HG02763 (cell line): ENCODE data around the gene SLC66A3.

Experiments used
- ATAC-seq: cut with Tn5 transposase; IDR thresholded peaks from one replicate; pipeline ENCODE4 v1.9.1; 2021; ENCODE audit warnings: mild to moderate bottlenecking, moderate library complexity; ENCODE audit not compliant: unreplicated experiment

The SLC66A3 gene

DNA sequence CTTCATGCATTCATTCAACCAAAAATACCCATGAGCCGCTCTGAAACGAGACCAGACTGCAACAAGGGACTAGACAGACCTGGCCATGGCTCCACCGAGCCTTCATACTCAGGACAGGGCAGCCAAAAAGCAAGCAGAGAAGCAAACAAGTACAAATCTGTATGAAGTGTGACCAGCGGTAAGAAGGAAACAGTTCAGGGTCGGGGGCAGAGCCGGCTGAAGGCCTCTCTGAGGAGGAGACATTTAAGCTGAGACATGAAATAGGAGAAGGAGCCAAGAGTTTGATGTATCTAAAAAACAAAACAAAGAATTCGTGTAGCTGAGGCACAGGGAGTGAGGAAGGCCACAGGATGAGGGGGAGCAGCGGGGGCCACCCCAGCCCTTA lies 21.3 kb upstream of the SLC66A3 start:
- no peak for ATAC-seq

DNA sequence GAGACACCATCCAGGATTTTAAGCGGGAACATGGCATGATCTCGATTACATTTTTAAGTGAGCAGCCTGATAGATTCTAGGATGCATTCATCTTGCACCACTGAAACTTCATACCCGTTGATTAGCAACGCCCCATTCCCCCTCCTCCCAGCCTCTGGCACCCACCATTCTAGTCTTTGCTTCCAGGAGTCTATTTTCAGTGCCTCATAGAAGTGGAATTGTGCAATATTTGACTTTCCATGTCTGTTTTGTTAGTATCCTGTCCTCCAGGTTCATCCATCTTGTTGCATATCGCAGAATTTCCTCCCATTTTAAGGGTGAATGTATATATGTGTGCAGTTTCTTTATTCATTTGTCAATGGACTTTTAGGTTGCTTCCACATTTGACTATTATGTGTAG lies 20.9 kb upstream of the SLC66A3 start:
- no peak for ATAC-seq

DNA sequence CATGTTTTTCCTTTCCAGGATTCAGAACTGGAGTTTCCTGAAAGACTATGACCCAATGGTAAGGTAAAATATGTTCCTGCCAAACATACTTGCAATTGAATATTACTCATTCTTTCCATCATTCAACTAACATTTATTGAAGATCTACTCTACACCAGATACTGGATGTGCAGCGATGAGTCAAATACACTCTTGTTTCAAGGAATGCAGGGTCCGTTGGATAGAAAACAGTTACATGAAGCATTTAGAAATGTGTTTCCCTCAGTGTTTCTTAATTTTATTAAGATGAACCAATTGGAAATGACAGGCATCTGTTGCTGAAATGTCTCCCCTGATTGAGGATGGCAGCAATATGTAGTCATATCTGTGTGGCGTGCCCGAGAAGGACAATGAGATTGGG lies 14.8 kb upstream of the SLC66A3 start:
- no peak for ATAC-seq

GRCh38 chr2:11141319-11141718 lies 13.9 kb upstream of the SLC66A3 start:
- no peak for ATAC-seq

DNA sequence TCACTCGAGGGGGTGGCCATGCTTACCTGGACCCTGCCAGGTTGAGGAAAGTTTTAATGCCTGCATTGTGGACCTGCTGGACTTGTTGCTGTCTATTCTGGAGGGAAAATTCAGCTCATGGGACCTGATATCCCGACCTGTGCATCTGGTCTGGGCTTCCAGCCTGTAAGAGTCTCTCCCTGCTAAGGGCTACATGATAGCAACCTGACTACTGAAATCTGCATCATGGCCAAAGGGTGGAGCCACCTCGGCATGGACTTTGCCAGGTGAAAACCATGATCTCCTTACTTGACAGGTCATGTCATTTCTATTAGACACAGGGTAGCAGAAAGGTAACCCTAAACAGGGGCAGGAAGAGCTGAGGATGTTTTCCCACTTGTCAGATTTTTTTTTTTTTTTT lies 12.9 kb upstream of the SLC66A3 start:
- no peak for ATAC-seq

DNA sequence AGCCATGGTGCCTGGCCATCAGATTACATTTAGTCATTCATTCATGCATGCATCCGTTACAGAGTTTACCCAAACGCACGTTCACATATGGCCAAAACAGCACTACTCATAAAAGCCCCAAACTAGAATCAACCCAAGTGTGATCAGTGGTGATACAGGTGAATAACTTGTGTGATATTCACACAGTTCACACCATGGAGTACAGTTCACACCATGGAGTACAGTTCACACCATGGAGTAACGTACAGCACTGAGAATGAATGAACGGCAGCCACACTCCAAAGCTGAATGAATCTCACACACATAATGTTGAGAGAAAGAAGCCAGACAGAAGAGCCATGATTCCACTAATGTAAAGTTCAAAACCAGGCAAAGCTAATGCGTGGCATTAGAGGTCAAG lies 12.3 kb upstream of the SLC66A3 start:
- ATAC-seq: no peak

DNA sequence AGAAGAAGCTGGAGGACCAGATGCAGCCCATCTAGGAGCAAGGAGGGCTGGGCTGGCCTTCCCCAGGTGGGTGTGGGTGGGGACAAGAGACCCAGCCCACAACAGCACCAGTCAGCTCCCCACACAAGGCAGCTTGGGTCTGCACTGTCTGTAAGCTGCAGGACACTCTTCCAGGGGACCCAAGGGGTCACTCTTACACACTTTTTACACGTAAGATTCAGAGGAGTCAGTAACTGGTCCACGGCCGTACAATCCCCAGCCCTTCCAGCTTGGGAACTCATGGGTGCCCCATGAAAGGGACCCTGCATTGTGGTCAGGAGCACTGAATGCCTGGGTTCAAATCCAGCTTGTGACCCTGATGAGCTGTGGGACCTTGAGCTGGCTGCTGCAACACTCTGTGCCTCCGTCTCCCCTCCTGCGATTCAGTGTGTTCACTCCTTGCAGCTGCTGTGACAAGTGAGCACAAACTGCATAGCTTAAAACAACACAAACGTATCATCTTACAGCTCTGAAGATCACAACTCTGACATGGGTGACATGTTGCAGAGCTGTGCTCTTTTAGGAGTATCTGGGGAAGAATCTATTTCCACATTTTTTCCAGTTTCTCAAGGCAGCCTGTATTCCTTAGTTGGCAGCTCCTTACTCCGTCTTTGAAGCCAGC lies 11.1 kb upstream of the SLC66A3 start:
- ATAC-seq: no peak

DNA sequence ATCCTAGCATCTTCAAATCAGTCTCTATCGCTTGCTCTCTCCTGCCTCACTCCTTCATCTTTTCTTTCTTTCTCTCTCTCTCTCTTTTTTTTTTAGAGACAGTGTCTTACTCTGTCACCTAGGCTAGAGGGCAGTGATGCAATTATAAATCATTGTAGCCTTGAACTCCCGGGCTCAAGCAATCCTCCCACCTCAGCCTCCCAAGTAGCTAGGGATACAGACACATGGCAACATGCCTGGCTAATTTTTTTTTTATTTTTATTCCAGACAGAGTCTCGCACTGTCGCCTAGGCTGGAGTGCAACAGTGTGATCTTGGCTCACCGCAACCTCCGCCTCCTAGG lies 10.6 kb upstream of the SLC66A3 start:
- ATAC-seq: no peak

DNA sequence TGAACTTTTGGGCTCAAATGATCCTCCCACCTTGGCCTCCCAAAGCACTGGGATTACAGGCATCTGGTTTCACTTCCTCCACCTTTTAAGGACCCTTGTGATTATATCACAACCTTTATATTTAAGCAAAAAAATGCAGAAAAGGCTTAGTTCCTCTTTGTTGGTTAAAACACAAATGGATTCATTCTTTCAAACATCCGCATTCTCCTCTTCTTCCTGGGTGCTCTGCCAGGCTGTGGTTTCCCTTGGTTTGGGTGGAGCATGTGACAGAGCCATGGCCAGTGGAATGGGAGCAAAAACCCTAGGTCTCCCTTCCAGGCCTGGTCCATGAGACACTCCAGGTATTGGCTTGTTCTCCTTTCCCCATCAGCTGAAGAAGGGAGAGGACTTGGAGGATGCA lies 9.9 kb upstream of the SLC66A3 start:
- ATAC-seq: no peak

- no peak for ATAC-seq
These were observed 9.2 kb upstream of the SLC66A3 start for GRCh38 chr2:11146076-11146475.

GRCh38 chr2:11147263-11147662 lies 8.0 kb upstream of the SLC66A3 start:
- ATAC-seq: no peak

DNA sequence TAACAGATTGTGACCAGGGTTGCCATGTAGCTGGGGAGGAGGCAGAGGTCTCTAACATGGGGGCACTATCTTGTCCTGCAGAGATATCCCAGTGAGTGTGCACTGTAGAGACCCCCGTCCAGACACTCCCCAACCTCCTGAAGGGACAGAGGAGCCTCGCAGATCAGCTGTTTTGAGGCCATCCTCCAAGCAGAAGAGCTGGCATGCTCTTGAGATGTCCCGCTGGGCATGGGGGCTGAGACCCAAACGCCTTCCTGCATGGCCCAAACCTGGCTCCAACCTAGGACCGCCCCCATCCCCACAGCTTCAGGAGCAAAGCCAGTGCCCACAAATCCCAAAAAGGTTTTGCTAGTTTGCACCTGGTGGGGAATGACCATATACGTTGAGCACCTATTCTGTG lies 2.7 kb upstream of the SLC66A3 start:
- ATAC-seq: no peak

GRCh38 chr2:11154016-11154922 lies 998 bp upstream of the SLC66A3 start:
- peak; percentile 9 for ATAC-seq

GRCh38 chr2:11154923-11155380 lies 315 bp upstream of the SLC66A3 start:
- ATAC-seq: peak; percentile 68

GRCh38 chr2:11156396-11157075 lies 1.3 kb downstream of the SLC66A3 start:
- no peak for ATAC-seq

DNA sequence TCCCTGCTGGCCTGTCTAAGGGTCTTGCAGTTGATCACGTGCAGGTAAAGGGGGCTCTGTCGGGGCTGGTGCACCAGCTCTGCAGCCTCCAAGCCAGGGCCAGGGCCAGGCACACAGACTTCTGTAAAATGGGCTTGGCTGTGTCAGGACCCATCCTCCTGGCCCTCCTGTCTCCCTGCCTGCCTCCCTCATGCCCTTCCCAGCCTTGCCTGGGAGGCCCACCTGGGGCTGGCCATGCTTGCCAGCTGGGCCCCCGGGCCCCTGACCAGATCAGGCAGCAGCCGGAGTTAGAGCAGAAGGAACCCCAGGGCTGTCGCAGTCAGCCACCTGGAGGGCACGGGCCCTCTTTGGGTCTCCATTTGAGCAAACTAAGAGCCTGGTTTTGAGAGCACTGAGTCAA lies 2.0 kb downstream of the SLC66A3 start:
- ATAC-seq: no peak

GRCh38 chr2:11157731-11158130 lies 2.5 kb downstream of the SLC66A3 start:
- no peak for ATAC-seq

GRCh38 chr2:11158916-11159573 lies 3.8 kb downstream of the SLC66A3 start:
- no peak for ATAC-seq

DNA sequence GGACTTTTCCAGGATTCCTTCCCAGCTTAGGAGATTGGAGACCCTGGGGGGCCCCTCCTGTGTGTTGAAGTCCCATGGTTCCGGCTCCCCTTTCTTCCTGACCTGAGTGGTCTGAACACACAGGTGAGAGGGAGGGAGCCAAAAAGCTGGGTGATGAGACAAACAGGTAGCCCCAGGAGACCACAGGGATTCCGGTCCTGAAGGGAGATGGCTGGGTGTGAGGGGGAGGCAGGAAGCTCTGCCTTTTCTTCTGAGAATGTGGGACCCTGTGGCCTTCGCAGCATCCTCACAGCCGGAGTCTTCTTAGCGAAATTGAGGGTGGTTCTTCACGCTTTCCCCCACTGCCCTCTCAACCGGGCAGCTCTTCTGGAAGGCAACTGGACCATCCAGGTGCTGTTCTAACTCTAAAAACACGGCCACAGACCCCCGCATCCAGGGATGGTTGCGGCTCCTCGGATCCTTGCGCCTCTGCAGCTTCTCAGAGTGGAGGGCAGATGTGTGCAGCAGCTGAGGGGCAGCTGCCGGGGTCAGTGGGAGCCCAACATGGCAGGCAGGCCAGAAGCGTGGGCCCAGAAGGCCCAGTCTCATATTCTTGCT lies 4.4 kb downstream of the SLC66A3 start:
- ATAC-seq: no peak

- no peak for ATAC-seq
These were observed 5.0 kb downstream of the SLC66A3 start for GRCh38 chr2:11160256-11160655.
